ENCODE results near the gene TOM1L2. TPM values are rescaled to one million over a fixed set of nuclear protein-coding genes. Genes with fewer than 3 reads are reported as not detected.
A peak's percentile ranks its signal among the peaks of the same experiment; 100 is the strongest.

The TOM1L2 gene
- total and polyA plus RNA-seq, 11 donors = 122 to 345 (median 247) TPM

DNA sequence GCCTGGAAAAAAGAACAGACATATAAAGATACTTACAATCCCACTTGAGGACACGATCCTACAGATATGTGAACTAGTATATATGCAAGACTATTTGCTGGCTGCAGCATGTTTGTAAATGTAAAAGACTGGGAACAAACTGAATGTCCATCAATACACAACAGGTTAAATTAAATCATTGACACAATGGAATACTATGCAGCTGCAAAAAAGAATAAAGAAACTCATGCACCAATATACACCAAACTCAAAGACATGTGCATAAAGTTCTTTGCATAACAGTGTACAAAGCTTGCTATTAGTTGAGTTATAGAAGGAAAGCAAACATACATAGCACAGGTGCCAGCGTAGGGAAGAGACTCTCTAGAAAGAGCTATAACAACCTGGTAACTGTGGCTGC lies 73.5 kb downstream of the TOM1L2 start:
- TF ChIP-seq, protein P1, sequence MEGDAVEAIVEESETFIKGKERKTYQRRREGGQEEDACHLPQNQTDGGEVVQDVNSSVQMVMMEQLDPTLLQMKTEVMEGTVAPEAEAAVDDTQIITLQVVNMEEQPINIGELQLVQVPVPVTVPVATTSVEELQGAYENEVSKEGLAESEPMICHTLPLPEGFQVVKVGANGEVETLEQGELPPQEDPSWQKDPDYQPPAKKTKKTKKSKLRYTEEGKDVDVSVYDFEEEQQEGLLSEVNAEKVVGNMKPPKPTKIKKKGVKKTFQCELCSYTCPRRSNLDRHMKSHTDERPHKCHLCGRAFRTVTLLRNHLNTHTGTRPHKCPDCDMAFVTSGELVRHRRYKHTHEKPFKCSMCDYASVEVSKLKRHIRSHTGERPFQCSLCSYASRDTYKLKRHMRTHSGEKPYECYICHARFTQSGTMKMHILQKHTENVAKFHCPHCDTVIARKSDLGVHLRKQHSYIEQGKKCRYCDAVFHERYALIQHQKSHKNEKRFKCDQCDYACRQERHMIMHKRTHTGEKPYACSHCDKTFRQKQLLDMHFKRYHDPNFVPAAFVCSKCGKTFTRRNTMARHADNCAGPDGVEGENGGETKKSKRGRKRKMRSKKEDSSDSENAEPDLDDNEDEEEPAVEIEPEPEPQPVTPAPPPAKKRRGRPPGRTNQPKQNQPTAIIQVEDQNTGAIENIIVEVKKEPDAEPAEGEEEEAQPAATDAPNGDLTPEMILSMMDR (IDR thresholded peaks at IDR 0.05) = no peak
- Histone ChIP-seq H3K27me3 (no peaks in the 10 kb centered on the region), H3K27ac (no peak overlapping the region), H3K4me1 (peaks cover 7 to 49% (median 31%) of the 10 kb centered on the region in 12 donors), H3K4me3 (no peak overlapping the region), H3K36me3 (peaks cover 0 to 58% (median 46%) of the 10 kb centered on the region in 9 donors), H3K9me3 (no peaks in the 10 kb centered on the region)
- ATAC-seq (no peak), DNase-seq (no peak)
- intact Hi-C loops (cut with DNase I) = loop anchor here in 5 of 10 donors (2.0 to 10.0 kb wide), 3 partner anchors 18 to 136 kb away; partner anchors contain the start of genes ATPAF2 (in 3 of the 5) and GID4 (in 3 of the 5)
- WGBS, 4 donors = 88 to 96% (median 95%) methylated on average over 2 of the region's 2 CpGs

DNA sequence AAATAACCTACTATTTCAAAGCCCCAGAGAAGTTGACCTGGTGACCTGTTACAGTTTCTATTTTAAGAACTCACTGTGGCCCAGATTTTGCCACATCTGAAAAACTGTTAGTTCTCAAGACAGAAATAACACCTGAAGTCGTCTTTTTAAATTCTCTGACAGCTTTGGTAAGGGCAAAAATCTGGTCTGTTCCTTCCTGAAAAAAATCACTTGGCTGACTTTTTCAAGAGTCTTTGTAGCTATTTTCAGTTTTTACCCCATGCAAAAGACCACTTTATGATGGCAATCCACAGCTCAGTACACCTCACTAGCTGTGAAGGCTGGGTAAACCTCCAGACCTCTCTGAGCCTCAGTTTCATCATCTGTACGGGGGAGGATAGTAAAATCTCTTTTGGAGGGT lies 74.8 kb downstream of the TOM1L2 start:
- no peaks in the 10 kb centered on the region for H3K9me3 ChIP-seq
- H3K27ac ChIP-seq = no peak overlapping the region
- ATAC-seq (no peak), DNase-seq (no peak)
- intact Hi-C loops (cut with DNase I) = loop anchor here in 4 of 10 donors (10.0 kb wide), 2 partner anchors 67 to 137 kb away; partner anchors contain the start of genes ATPAF2 (in 3 of the 4) and GID4 (in 3 of the 4)
- H3K27me3 ChIP-seq = no peaks in the 10 kb centered on the region
- WGBS, 4 donors = 63 to 72% (median 67%) methylated on average over 2 of the region's 2 CpGs
- no peak overlapping the region for H3K4me3 ChIP-seq
- H3K4me1 ChIP-seq = peaks cover 7 to 41% (median 24%) of the 10 kb centered on the region in 12 donors
- TF ChIP-seq, protein P1 (IDR thresholded peaks at IDR 0.05) = no peak
- TF ChIP-seq POLR2A (IDR thresholded peaks at IDR 0.05) = no peak
- peaks cover 0 to 70% (median 54%) of the 10 kb centered on the region in 9 donors for H3K36me3 ChIP-seq

DNA sequence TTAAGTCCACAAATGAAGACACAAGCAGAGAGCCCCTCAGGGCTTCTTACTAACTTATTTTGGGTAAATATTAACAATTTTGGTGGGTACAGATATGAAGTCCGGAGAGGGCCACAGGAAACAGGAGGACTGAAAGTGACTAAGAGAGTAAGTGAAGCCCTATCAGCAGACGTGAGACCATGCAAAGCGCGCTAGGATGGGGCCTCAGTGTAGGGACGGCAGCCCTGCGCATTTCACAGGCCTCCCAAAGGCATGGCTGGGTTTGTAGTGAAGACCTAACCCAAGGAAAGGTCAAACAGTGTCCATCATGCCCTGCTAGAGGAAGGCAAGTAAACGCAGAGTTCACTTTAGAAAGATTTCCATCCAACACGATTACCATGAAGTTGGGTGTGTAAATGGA lies 75.5 kb downstream of the TOM1L2 start:
- Histone ChIP-seq H3K27ac (peak overlapping the region in 1 of 12 donors; percentile 35), H3K4me3 (no peak overlapping the region), H3K9me3 (no peaks in the 10 kb centered on the region), H3K4me1 (peaks cover 7 to 34% (median 22%) of the 10 kb centered on the region in 12 donors), H3K27me3 (no peaks in the 10 kb centered on the region), H3K36me3 (peaks cover 0 to 70% (median 57%) of the 10 kb centered on the region in 9 donors)
- DNase-seq (no peak), ATAC-seq (no peak)
- intact Hi-C loops (cut with DNase I) = loop anchor here in 4 of 10 donors (10.0 kb wide), 2 partner anchors 68 to 138 kb away; partner anchors contain the start of genes ATPAF2 (in 3 of the 4) and GID4 (in 3 of the 4)
- 88 to 91% (median 89%) methylated on average over 8 of the region's 8 CpGs for WGBS, 4 donors
- TF ChIP-seq POLR2A (IDR thresholded peaks at IDR 0.05) = no peak
- TF ChIP-seq, protein P1 (IDR thresholded peaks at IDR 0.05) = no peak

DNA sequence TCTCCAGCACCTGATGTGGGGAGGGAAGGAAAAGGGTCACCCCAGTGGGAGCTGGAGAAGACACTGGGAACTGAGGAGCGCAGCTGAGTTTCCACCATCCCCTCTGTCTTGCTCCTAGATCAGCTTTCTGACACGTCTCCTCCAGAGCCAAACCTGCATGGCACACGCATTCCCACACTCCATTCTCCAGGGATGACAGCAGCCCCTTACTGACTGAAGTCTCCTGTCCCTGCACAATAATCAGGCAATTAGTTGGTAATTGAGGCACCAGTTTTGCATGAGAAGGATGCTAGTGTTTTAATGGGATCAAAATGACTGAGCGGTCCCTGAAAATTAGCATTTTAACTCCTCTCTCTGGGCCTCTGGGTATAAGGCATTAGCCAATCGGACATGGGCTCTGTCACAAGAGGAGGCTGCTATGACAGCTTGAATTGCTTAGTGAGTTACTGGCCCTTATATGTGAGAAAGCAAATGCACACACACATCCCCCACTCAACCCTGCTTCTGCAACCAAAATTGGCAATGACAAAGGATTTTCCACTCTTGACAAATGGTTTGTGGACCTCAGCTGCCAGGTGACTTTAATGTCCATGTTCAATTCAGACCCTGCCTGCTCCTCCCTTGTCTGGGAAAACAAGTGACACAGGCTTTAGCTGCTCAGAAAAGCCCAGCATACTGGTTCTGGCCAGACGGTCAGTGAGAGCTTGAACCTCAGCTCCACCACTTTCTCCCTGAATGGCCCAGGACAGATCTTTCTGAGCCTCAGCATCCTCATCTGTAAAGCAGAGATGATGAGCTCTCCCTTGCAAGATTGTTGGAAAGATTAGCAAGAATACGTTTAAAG lies 78.2 kb downstream of the TOM1L2 start:
- intact Hi-C loops (cut with DNase I) = loop anchor here in 8 of 10 donors (5.0 to 10.0 kb wide), 3 partner anchors 71 to 141 kb away; partner anchors contain the start of genes ATPAF2 (in 3 of the 8) and GID4 (in 3 of the 8)
- Histone ChIP-seq H3K27ac (no peak overlapping the region), H3K4me1 (peaks cover 0 to 23% (median 2%) of the 10 kb centered on the region in 12 donors), H3K36me3 (peaks cover 0 to 77% (median 56%) of the 10 kb centered on the region in 9 donors), H3K4me3 (no peak overlapping the region), H3K27me3 (no peaks in the 10 kb centered on the region), H3K9me3 (no peaks in the 10 kb centered on the region)
- 90 to 97% (median 92%) methylated on average over 7 of the region's 7 CpGs for WGBS, 4 donors
- TF ChIP-seq, protein P1 (IDR thresholded peaks at IDR 0.05) = no peak
- no peak for TF ChIP-seq POLR2A (IDR thresholded peaks at IDR 0.05)
- DNase-seq = no peak
- ATAC-seq = no peak

Measured in heart left ventricle (tissue), 16 donors.